ENCODE measurements around the gene EXD3. TPM values are rescaled to one million over a fixed set of nuclear protein-coding genes. Genes with fewer than 3 reads are reported as not detected.
A peak's percentile ranks its signal among the peaks of the same experiment; 100 is the strongest.

Gene EXD3
- total RNA-seq, 1 donor from 2014 or later = 19.9 TPM

DNA sequence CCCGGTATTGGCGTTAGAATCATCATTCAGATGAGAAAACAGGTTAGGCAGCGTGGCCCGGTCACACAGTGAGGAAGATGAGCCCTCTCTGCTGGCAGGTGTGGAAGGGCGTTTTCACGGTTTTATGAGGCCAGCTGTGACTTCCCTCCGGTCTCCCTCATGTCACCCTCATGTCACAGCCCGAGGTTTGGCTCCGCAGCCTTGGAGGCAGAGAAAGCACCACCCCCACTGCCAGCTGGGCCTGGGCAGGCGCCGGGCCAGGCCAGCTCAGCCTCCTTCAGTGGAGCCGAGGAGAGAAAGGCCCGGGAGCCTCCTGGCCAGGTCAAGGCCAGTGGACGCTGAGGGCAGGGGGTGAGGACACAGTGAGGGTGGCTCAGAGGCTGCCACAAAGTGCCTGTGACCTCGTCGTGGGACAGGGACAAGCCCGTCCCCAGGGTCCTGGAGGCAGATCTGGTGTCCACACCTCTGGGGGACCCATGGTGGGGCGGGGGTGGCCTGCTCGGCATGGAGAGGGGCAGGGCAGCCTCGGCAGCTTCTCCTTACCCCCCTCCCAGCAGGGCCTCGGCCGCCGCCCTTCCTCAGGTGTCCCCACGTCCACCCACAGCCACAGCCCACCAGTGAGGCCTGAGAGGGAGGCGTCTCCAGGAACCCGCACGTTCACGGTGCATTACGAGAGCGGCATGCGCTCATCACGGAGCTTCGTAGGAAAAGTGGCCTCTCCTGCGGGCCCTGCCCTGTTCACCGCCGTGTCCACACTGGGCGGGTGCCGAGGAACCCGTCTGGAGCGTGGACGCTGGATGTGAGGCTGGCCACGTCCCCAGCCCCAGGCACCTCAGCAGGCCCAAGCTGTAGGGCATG lies 32.2 kb downstream of the EXD3 start:
- Mint-ChIP-seq H3K4me1 (ENCODE audit: unreplicated experiment) (peaks cover 6% of the 10 kb centered on the region), H3K27ac (ENCODE audit: unreplicated experiment) (peak overlapping the region; percentile 54), H3K36me3 (ENCODE audit: low read depth, unreplicated experiment) (peaks cover 4% of the 10 kb centered on the region), H3K27me3 (ENCODE audit: unreplicated experiment) (peaks cover 5% of the 10 kb centered on the region), H3K9me3 (ENCODE audit: unreplicated experiment) (no peaks in the 10 kb centered on the region), H3K4me3 (ENCODE audit: unreplicated experiment) (peak overlapping the region; percentile 56)
- TF ChIP-seq, protein P1, sequence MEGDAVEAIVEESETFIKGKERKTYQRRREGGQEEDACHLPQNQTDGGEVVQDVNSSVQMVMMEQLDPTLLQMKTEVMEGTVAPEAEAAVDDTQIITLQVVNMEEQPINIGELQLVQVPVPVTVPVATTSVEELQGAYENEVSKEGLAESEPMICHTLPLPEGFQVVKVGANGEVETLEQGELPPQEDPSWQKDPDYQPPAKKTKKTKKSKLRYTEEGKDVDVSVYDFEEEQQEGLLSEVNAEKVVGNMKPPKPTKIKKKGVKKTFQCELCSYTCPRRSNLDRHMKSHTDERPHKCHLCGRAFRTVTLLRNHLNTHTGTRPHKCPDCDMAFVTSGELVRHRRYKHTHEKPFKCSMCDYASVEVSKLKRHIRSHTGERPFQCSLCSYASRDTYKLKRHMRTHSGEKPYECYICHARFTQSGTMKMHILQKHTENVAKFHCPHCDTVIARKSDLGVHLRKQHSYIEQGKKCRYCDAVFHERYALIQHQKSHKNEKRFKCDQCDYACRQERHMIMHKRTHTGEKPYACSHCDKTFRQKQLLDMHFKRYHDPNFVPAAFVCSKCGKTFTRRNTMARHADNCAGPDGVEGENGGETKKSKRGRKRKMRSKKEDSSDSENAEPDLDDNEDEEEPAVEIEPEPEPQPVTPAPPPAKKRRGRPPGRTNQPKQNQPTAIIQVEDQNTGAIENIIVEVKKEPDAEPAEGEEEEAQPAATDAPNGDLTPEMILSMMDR (IDR thresholded peaks at IDR 0.05; ENCODE audit: unreplicated experiment) = no peak
- DNase-seq (ENCODE audit: low spot score) = no peak

DNA sequence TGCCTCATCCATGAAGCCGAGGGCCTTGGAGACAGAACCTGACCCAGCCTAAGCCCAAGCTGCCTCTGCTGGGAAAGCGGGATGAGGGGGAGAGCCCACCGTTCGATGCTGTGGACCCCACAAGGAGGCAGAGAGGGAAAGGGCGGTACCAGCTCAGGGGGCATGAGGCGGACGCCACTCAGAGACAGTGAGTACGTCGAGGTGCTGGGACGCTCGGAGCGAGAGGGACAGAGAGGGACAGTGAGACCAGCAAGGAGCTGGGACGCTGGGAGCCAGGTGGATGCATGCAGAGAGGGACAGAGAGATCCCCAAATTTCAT lies 33.6 kb downstream of the EXD3 start:
- peaks cover 4% of the 10 kb centered on the region for H3K36me3 Mint-ChIP-seq (ENCODE audit: low read depth, unreplicated experiment)
- no peak overlapping the region for H3K27ac Mint-ChIP-seq (ENCODE audit: unreplicated experiment)
- peak overlapping the region; percentile 72 for H3K4me3 Mint-ChIP-seq (ENCODE audit: unreplicated experiment)
- H3K27me3 Mint-ChIP-seq (ENCODE audit: unreplicated experiment) = peaks cover 8% of the 10 kb centered on the region
- no peaks in the 10 kb centered on the region for H3K9me3 Mint-ChIP-seq (ENCODE audit: unreplicated experiment)
- H3K4me1 Mint-ChIP-seq (ENCODE audit: unreplicated experiment) = peaks cover 6% of the 10 kb centered on the region
- TF ChIP-seq, protein P1 (IDR thresholded peaks at IDR 0.05; ENCODE audit: unreplicated experiment) = no peak
- no peak for DNase-seq (ENCODE audit: low spot score)

DNA sequence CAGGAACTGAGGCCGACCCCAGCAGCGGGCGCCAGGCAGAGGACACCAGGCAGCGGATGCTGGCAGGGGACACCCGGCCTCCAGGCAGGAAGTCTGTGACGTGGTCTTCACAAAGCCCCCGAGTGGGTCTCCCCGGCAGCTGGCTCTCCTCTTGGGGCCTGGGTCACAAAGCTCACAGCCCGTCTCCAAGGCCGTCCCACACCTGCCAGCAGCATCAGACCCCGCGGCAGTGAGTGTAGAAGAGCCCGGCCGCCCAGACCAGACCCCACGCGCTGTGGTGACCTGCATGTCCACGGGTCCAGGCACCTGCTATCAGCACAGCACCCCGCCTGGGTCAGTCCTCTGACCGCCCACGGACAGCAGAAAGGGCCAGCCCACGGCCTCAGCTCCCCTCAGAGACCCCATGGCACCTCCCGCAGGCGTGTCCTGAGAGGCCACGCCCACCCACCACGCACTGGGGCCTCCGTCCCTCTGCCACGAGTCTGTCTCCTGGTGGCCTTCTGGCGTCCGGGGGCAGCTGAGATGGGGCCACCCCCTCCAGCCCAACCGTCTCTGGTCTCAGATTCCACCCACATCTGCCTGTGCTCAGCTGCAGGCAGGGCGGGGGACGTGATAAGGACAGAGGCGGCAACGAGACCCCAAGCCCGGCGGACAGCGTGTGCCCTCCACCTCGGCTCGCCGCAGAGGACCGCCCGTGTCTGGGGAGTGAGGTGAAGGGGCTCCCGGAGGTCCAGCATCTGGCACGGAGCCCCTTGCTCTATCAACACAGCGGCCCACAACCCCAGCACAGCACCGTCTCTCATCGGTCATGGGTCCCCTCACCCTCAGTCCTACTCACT lies 34.2 kb downstream of the EXD3 start:
- Mint-ChIP-seq H3K27me3 (ENCODE audit: unreplicated experiment) (peaks cover 8% of the 10 kb centered on the region), H3K4me3 (ENCODE audit: unreplicated experiment) (no peak overlapping the region), H3K9me3 (ENCODE audit: unreplicated experiment) (no peaks in the 10 kb centered on the region), H3K36me3 (ENCODE audit: low read depth, unreplicated experiment) (peaks cover 4% of the 10 kb centered on the region), H3K27ac (ENCODE audit: unreplicated experiment) (no peak overlapping the region), H3K4me1 (ENCODE audit: unreplicated experiment) (peaks cover 6% of the 10 kb centered on the region)
- no peak for DNase-seq (ENCODE audit: low spot score)
- TF ChIP-seq, protein P1 (IDR thresholded peaks at IDR 0.05; ENCODE audit: unreplicated experiment) = no peak

DNA sequence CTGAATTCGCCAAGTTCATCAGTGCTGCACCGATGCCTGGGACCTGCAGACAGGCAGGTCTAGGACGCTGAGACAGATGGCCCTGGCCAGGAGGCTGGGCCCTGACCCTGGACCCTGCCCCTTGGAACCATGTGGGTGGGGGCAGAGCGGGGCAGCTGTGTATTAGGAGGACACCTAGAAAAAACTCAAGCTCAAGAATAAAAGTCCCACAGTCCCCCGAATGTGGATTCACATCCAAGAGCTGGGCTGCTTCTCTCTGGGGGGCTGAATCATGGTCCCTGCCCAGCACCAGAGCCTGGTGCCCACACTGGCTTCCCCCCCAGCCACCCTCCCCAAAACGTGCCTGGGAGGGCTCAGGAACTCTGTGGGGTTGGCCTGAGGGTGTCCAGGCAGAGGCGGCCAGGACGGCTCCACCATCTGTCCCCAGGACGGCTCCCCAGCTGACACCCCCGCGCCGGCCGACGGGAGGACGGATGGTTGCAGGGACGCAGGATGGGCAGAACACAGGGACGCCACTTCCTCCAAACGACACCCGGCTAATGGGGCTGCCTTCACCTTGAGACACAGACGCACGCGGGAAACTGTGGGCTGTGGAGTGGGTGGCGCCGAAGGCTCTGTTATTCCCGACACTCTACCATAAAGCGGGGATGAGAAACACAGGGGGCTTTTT lies 34.9 kb downstream of the EXD3 start:
- TF ChIP-seq, protein P1 (IDR thresholded peaks at IDR 0.05; ENCODE audit: unreplicated experiment) = no peak
- Mint-ChIP-seq H3K9me3 (ENCODE audit: unreplicated experiment) (no peaks in the 10 kb centered on the region), H3K36me3 (ENCODE audit: low read depth, unreplicated experiment) (peaks cover 4% of the 10 kb centered on the region), H3K4me1 (ENCODE audit: unreplicated experiment) (peaks cover 6% of the 10 kb centered on the region), H3K4me3 (ENCODE audit: unreplicated experiment) (no peak overlapping the region), H3K27me3 (ENCODE audit: unreplicated experiment) (peaks cover 8% of the 10 kb centered on the region), H3K27ac (ENCODE audit: unreplicated experiment) (peak overlapping the region; percentile 86)
- no peak for DNase-seq (ENCODE audit: low spot score)

Data from endothelial cell (in vitro differentiated cells).